Measurements from ENCODE around the gene COPG2.

COPG2 gene

DNA sequence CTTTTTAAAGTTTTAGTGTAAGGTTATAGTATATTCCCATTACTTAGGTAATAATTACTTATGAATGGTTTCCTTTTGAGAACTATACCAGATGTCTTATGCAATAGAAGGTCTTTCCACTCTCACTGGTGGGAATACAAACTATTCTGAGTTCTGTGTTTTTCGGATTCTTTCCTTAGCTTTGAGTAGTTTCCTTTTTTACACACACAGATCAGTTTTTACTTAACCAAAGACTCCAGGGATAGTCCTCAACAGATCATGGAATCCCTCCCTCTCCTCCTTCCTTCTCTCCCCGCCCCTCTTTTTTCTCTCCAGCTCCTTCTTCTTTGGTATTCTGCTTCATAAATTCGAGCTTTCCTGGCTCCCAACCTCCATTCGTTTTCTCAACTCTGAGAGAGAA is 13.3 kb downstream of the COPG2 start:
- H3K27me3 ChIP-seq (ENCODE audit: insufficient read depth, poor library complexity, severe bottlenecking), result no peaks in the 10 kb centered on the region
- H3K9me3 ChIP-seq (ENCODE audit: severe bottlenecking), result no peaks in the 10 kb centered on the region
- ATAC-seq (ENCODE audit: low read depth) (no peak), DNase-seq (ENCODE audit: low spot score) (no peak)
- TF ChIP-seq, protein P1, sequence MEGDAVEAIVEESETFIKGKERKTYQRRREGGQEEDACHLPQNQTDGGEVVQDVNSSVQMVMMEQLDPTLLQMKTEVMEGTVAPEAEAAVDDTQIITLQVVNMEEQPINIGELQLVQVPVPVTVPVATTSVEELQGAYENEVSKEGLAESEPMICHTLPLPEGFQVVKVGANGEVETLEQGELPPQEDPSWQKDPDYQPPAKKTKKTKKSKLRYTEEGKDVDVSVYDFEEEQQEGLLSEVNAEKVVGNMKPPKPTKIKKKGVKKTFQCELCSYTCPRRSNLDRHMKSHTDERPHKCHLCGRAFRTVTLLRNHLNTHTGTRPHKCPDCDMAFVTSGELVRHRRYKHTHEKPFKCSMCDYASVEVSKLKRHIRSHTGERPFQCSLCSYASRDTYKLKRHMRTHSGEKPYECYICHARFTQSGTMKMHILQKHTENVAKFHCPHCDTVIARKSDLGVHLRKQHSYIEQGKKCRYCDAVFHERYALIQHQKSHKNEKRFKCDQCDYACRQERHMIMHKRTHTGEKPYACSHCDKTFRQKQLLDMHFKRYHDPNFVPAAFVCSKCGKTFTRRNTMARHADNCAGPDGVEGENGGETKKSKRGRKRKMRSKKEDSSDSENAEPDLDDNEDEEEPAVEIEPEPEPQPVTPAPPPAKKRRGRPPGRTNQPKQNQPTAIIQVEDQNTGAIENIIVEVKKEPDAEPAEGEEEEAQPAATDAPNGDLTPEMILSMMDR (IDR thresholded peaks at IDR 0.05; ENCODE audit: poor library complexity, severe bottlenecking), result no peak
- peaks cover 33% of the 10 kb centered on the region for H3K36me3 ChIP-seq (ENCODE audit: low read depth)
- no peak overlapping the region for H3K27ac ChIP-seq (ENCODE audit: poor library complexity, severe bottlenecking)
- H3K4me3 ChIP-seq (ENCODE audit: severe bottlenecking), result no peak overlapping the region
- no peaks in the 10 kb centered on the region for H3K4me1 ChIP-seq (ENCODE audit: insufficient read depth, poor library complexity, severe bottlenecking)

DNA sequence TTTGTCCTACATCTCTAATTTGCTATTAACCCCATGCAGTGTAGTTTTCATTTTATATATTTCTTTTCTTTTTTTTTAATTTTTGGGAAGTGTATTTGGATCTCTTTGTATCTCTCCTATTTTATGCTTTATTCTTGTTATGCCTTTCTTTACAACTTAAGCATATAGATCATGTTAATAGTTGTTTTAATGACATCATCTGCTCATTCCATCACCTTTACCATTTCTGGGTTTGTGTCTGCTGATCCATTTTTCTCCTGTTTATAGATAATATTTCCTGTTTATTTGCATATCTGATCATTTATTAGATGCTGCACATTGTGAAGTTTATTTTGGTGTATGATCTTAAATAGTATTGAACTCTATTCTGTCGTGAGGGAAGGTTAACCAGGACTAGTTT is 13.7 kb downstream of the COPG2 start:
- DNase-seq (ENCODE audit: low spot score) (no peak), ATAC-seq (ENCODE audit: low read depth) (no peak)
- TF ChIP-seq, protein P1 (IDR thresholded peaks at IDR 0.05; ENCODE audit: poor library complexity, severe bottlenecking), result no peak
- Histone ChIP-seq H3K4me1 (ENCODE audit: insufficient read depth, poor library complexity, severe bottlenecking) (no peaks in the 10 kb centered on the region), H3K27me3 (ENCODE audit: insufficient read depth, poor library complexity, severe bottlenecking) (no peaks in the 10 kb centered on the region), H3K9me3 (ENCODE audit: severe bottlenecking) (no peaks in the 10 kb centered on the region), H3K4me3 (ENCODE audit: severe bottlenecking) (no peak overlapping the region), H3K27ac (ENCODE audit: poor library complexity, severe bottlenecking) (no peak overlapping the region), H3K36me3 (ENCODE audit: low read depth) (peaks cover 33% of the 10 kb centered on the region)

DNA sequence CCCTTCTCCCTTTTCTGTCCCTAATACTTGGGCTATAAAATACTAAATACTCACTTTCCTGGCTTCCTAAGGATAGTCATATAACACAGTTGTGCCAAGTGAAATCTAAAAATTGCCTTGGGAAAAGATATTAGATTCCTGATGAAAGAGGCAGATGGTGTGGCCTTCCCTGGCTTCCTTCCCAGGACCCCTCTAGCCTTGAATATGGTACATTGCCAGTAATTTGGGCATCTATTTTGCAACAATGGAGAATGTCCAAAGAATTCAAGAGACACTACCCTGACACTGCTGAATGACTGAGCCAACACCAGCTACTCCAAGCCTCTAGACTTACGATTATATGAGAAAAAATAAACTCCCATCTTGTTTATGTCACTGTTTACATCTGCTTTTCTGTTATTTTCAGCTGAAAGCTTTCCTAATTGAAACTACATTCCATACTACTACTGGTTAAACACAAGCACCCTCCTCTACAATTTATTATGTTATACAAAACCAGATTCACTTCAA is 17.9 kb downstream of the COPG2 start:
- Histone ChIP-seq H3K36me3 (ENCODE audit: low read depth) (peaks cover 16% of the 10 kb centered on the region), H3K4me3 (ENCODE audit: severe bottlenecking) (no peak overlapping the region), H3K27ac (ENCODE audit: poor library complexity, severe bottlenecking) (no peak overlapping the region), H3K27me3 (ENCODE audit: insufficient read depth, poor library complexity, severe bottlenecking) (no peaks in the 10 kb centered on the region), H3K4me1 (ENCODE audit: insufficient read depth, poor library complexity, severe bottlenecking) (no peaks in the 10 kb centered on the region), H3K9me3 (ENCODE audit: severe bottlenecking) (no peaks in the 10 kb centered on the region)
- no peak for ATAC-seq (ENCODE audit: low read depth)
- TF ChIP-seq, protein P1 (IDR thresholded peaks at IDR 0.05; ENCODE audit: poor library complexity, severe bottlenecking), result no peak
- DNase-seq (ENCODE audit: low spot score), result no peak

DNA sequence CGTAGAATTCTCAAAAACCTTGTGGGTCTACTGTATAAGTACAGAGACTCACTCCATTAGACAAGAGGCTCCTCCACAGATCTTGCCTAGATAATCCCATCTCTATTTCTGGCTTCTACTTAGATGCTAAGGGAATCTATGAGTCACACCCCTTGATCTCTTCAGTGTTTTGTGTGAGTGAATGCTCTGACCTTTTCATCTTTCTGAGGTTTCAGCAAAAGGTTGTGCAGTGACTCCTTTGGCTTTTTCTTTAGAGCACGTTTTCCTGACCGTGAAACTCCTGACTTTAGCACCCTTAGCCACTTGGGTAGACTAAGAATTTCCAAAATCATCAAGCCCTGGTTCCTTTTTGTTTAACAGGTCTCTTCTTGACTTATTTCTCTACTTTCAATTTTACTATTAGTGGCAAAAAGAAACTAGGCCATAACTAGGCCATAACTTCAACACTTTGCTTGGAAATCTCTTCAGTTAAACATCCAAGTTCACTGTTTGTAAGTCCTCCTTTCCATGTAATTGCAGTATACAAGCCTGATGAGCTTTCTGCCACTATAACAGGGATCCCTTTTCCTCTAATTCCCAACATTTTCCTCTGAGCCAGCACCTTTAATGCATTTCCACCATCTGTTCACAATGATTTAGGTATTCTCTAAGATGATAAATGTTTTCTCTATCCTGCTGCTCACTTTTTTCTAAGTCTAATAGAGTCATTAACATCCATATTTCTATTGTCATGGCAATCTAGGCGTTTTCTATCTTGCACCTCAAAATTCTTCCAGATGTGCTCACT is 19.4 kb downstream of the COPG2 start:
- Histone ChIP-seq H3K27me3 (ENCODE audit: insufficient read depth, poor library complexity, severe bottlenecking) (no peaks in the 10 kb centered on the region), H3K36me3 (ENCODE audit: low read depth) (peaks cover 16% of the 10 kb centered on the region), H3K4me1 (ENCODE audit: insufficient read depth, poor library complexity, severe bottlenecking) (no peaks in the 10 kb centered on the region), H3K9me3 (ENCODE audit: severe bottlenecking) (no peaks in the 10 kb centered on the region), H3K27ac (ENCODE audit: poor library complexity, severe bottlenecking) (no peak overlapping the region), H3K4me3 (ENCODE audit: severe bottlenecking) (no peak overlapping the region)
- DNase-seq (ENCODE audit: low spot score) (no peak), ATAC-seq (ENCODE audit: low read depth) (no peak)
- TF ChIP-seq, protein P1 (IDR thresholded peaks at IDR 0.05; ENCODE audit: poor library complexity, severe bottlenecking), result no peak

DNA sequence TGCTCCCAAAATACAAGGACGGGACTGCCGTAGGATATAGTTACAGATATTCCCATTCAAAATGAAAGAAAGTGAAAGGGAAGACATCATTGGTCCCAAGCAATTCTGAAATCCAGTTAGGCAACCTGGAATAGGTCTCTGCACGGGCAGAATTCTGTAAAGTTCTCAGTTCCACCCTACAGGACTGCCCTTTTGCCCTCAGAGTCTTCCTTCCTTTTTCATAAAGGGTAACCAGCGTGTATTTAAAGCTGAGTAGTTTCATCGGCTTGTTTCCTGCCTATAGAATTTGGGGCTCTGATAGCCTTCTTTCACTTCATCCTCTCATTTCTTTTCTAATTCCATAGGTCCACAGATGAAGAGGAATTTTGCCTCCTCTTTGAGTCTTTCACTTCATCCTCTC is 20.0 kb downstream of the COPG2 start:
- Histone ChIP-seq H3K36me3 (ENCODE audit: low read depth) (peaks cover 16% of the 10 kb centered on the region), H3K27me3 (ENCODE audit: insufficient read depth, poor library complexity, severe bottlenecking) (no peaks in the 10 kb centered on the region), H3K4me3 (ENCODE audit: severe bottlenecking) (no peak overlapping the region), H3K27ac (ENCODE audit: poor library complexity, severe bottlenecking) (no peak overlapping the region), H3K4me1 (ENCODE audit: insufficient read depth, poor library complexity, severe bottlenecking) (no peaks in the 10 kb centered on the region), H3K9me3 (ENCODE audit: severe bottlenecking) (no peaks in the 10 kb centered on the region)
- no peak for DNase-seq (ENCODE audit: low spot score)
- TF ChIP-seq, protein P1 (IDR thresholded peaks at IDR 0.05; ENCODE audit: poor library complexity, severe bottlenecking), result no peak
- ATAC-seq (ENCODE audit: low read depth), result no peak

Measured in RWPE2 (cell line).